Measurements from ENCODE around the gene TK1. TPM values are rescaled to one million over a fixed set of nuclear protein-coding genes. Genes with fewer than 3 reads are reported as not detected.

The TK1 gene
- total and polyA plus RNA-seq, 2 donors (not counting 1 experiment from before 2014, with no cell fraction given) = 2.2 to 3.8 TPM

DNA sequence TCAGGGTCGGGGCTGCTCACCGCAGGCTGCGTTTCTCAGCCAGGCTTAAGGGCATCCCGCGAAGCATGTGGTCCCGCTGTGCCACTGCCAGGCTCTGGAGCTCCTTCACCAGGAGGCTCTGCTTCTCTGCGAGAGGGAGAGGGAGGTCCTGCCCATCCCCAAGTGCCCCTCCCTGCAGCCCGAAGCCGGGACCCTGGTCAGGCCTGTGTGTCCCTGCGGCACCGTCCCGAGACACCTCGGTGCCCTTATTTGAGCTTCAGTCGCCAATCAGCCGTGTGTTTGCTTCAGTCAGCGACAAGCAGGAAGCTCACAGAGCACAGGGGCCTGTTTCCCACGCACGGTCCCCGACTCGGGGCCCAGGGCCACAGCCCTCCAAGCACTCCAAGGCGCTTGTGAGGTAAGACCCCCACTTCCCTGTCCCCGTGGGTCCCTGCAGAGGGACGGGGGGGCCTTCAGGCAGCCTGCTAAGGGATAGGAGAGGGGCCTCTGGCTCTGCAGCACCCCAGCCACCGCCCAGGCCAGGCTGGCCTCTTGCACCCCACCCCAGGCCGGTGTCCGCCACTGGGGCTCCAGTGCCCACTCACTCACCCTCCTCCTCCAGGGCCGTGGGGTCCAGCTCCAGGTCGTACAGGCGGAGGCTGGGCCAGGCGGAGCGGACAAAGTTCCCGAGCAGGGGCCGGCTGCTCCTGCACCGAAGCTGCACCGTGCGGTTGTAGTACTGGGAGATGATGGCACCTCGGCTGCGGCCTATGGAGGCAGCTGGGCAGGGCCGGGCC lies 61.5 kb downstream of the TK1 start:
- intact Hi-C loops (cut with micrococcal nuclease) = no loop called here
- DNase-seq (peak; percentile 63), ATAC-seq (ENCODE audit: low read depth) (no peak)
- 40% methylated on average over 34 of the region's 39 CpGs for whole genome bisulfite sequencing (ENCODE audit: insufficient coverage)
- Histone ChIP-seq H3K36me3 (replicated peaks in 1 of 2; ENCODE audit: control extremely low read depth in 1 of 2, control insufficient read depth in 1 of 2, extremely low read depth in 1 of 2, insufficient read depth in 2 of 2, low read length in 1 of 2) (peaks cover 8 to 66% of the 10 kb centered on the region in 2 experiments), H3K4me2 (replicated peaks; ENCODE audit: low read depth, low read length, poor library complexity, severe bottlenecking) (peak overlapping the region; percentile 100), H3K79me2 (ENCODE audit: control insufficient read depth, insufficient read depth, low read length) (peaks cover 86% of the 10 kb centered on the region), H3K27me3 (replicated peaks in 1 of 4; ENCODE audit: control extremely low read depth in 1 of 4, control insufficient read depth in 3 of 4, insufficient read depth in 4 of 4, low read length in 3 of 4) (no peaks in the 10 kb centered on the region), H3K4me1 (ENCODE audit: control insufficient read depth in 2 of 2, insufficient read depth in 2 of 2, low read length in 2 of 2) (peaks cover 83 to 90% of the 10 kb centered on the region in 2 donors), H4K20me1 (ENCODE audit: control insufficient read depth, insufficient read depth, low read length, poor library complexity, severe bottlenecking) (peaks cover 88% of the 10 kb centered on the region), H3K27ac (ENCODE audit: low read length in 2 of 2) (peak overlapping the region; percentile 62 to 77), H3K4me3 (ENCODE audit: control extremely low read depth in 1 of 5, extremely low read depth in 1 of 5, insufficient read depth in 1 of 5, low read depth in 2 of 5, low read length in 4 of 5) (peak overlapping the region in 4 of 5 experiments; percentile 12 to 39 (median 18)), H3K9me3 (ENCODE audit: control extremely low read depth in 1 of 3, control insufficient read depth in 2 of 3, insufficient read depth in 1 of 3, low read length in 2 of 3) (no peaks in the 10 kb centered on the region), H2AFZ (ENCODE audit: insufficient read depth, low read depth, low read length, poor library complexity, severe bottlenecking) (no peak overlapping the region), H3K9ac (ENCODE audit: low read length) (peak overlapping the region; percentile 11)
- CTCF ChIA-PET = interaction anchor here (0.9 to 13.9 kb wide), 7 partner anchors 10 to 297 kb away, joined by 3 to 169 read pairs (median 4); partner anchors contain the start of genes AFMID, SYNGR2 and TK1
- TF ChIP-seq EZH2 (IDR thresholded peaks at IDR 0.05; ENCODE audit: borderline replicate concordance, insufficient read depth, low read depth, low read length, poor library complexity, severe bottlenecking) = no peak
- TF ChIP-seq, protein P1, sequence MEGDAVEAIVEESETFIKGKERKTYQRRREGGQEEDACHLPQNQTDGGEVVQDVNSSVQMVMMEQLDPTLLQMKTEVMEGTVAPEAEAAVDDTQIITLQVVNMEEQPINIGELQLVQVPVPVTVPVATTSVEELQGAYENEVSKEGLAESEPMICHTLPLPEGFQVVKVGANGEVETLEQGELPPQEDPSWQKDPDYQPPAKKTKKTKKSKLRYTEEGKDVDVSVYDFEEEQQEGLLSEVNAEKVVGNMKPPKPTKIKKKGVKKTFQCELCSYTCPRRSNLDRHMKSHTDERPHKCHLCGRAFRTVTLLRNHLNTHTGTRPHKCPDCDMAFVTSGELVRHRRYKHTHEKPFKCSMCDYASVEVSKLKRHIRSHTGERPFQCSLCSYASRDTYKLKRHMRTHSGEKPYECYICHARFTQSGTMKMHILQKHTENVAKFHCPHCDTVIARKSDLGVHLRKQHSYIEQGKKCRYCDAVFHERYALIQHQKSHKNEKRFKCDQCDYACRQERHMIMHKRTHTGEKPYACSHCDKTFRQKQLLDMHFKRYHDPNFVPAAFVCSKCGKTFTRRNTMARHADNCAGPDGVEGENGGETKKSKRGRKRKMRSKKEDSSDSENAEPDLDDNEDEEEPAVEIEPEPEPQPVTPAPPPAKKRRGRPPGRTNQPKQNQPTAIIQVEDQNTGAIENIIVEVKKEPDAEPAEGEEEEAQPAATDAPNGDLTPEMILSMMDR (IDR thresholded peaks at IDR 0.05) = no peak
- no peaks in the 10 kb centered on the region for H3K27me3 Mint-ChIP-seq
- POLR2A ChIA-PET = interaction anchor here (1.8 to 22.6 kb wide), 4 partner anchors 9 to 127 kb away, joined by 7 to 432 read pairs (median 20); partner anchors contain the start of gene SYNGR2
- no peaks in the 10 kb centered on the region for H3K9me3 Mint-ChIP-seq (ENCODE audit: insufficient read depth)
- H3K4me3 Mint-ChIP-seq = peak overlapping the region; percentile 91
- peak overlapping the region; percentile 92 for H3K27ac Mint-ChIP-seq
- peaks cover 85% of the 10 kb centered on the region for H3K4me1 Mint-ChIP-seq

DNA sequence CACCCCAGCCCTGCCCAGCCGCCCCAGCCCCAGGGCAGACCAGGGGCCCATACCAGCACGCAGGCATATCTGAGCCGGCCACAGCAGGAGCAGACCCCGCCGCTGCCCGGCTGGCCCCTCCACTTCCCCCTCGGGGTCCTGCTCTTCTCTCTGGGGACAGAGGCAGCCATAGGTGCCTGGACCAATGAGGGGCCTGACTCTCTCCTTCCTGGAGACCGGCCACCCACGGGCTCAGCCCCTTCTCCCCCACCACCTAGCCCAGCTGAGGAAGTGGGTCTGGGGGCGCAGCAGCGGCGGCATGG lies 62.1 kb downstream of the TK1 start:
- no peaks in the 10 kb centered on the region for H3K27me3 ChIP-seq (replicated peaks in 1 of 4; ENCODE audit: control extremely low read depth in 1 of 4, control insufficient read depth in 3 of 4, insufficient read depth in 4 of 4, low read length in 3 of 4)
- peaks cover 8 to 71% of the 10 kb centered on the region in 2 experiments for H3K36me3 ChIP-seq (replicated peaks in 1 of 2; ENCODE audit: control extremely low read depth in 1 of 2, control insufficient read depth in 1 of 2, extremely low read depth in 1 of 2, insufficient read depth in 2 of 2, low read length in 1 of 2)
- WGBS (ENCODE audit: insufficient coverage) = 14% methylated on average over 11 of the region's 12 CpGs
- Mint-ChIP-seq H3K9me3 (ENCODE audit: insufficient read depth) (no peaks in the 10 kb centered on the region), H3K27me3 (no peaks in the 10 kb centered on the region), H3K4me1 (peaks cover 79% of the 10 kb centered on the region), H3K4me3 (peak overlapping the region; percentile 68), H3K27ac (peak overlapping the region; percentile 87)
- peak overlapping the region in 4 of 5 experiments; percentile 12 to 39 (median 18) for H3K4me3 ChIP-seq (ENCODE audit: control extremely low read depth in 1 of 5, extremely low read depth in 1 of 5, insufficient read depth in 1 of 5, low read depth in 2 of 5, low read length in 4 of 5)
- H3K4me2 ChIP-seq (replicated peaks; ENCODE audit: low read depth, low read length, poor library complexity, severe bottlenecking) = peak overlapping the region; percentile 100
- peaks cover 84% of the 10 kb centered on the region for H3K79me2 ChIP-seq (ENCODE audit: control insufficient read depth, insufficient read depth, low read length)
- TF ChIP-seq, protein P1 (IDR thresholded peaks at IDR 0.05) = no peak
- no peak overlapping the region for H3K9ac ChIP-seq (ENCODE audit: low read length)
- no peak for DNase-seq
- intact Hi-C loops (cut with micrococcal nuclease) = loop anchor here (1.0 kb wide), 2 partner anchors 8 to 52 kb away; no protein-coding TSS in a partner anchor
- ChIA-PET POLR2A (interaction anchor here (0.9 to 22.6 kb wide), 5 partner anchors 9 to 50 kb away, joined by 4 to 432 read pairs (median 10); partner anchors contain the start of gene SYNGR2), CTCF (interaction anchor here (0.8 to 13.9 kb wide), 9 partner anchors 11 to 297 kb away, joined by 3 to 169 read pairs (median 4); partner anchors contain the start of genes AFMID, SYNGR2 and TK1)
- H4K20me1 ChIP-seq (ENCODE audit: control insufficient read depth, insufficient read depth, low read length, poor library complexity, severe bottlenecking) = peaks cover 87% of the 10 kb centered on the region
- peaks cover 78 to 84% of the 10 kb centered on the region in 2 donors for H3K4me1 ChIP-seq (ENCODE audit: control insufficient read depth in 2 of 2, insufficient read depth in 2 of 2, low read length in 2 of 2)
- no peak overlapping the region for H2AFZ ChIP-seq (ENCODE audit: insufficient read depth, low read depth, low read length, poor library complexity, severe bottlenecking)
- no peak for ATAC-seq (ENCODE audit: low read depth)
- H3K9me3 ChIP-seq (ENCODE audit: control extremely low read depth in 1 of 3, control insufficient read depth in 2 of 3, insufficient read depth in 1 of 3, low read length in 2 of 3) = no peaks in the 10 kb centered on the region
- peak overlapping the region; percentile 62 to 77 for H3K27ac ChIP-seq (ENCODE audit: low read length in 2 of 2)
